ENCODE results near the gene RAP1GAP. TPM values are rescaled to one million over a fixed set of nuclear protein-coding genes. Genes with fewer than 3 reads are reported as not detected.

RAP1GAP gene
- total and polyA plus RNA-seq, 9 of the 15 experiments (the other 6 are each of a cell fraction or from before 2014, with no cell fraction given) = 0.29 to 30.2 (median 19.2) TPM

DNA sequence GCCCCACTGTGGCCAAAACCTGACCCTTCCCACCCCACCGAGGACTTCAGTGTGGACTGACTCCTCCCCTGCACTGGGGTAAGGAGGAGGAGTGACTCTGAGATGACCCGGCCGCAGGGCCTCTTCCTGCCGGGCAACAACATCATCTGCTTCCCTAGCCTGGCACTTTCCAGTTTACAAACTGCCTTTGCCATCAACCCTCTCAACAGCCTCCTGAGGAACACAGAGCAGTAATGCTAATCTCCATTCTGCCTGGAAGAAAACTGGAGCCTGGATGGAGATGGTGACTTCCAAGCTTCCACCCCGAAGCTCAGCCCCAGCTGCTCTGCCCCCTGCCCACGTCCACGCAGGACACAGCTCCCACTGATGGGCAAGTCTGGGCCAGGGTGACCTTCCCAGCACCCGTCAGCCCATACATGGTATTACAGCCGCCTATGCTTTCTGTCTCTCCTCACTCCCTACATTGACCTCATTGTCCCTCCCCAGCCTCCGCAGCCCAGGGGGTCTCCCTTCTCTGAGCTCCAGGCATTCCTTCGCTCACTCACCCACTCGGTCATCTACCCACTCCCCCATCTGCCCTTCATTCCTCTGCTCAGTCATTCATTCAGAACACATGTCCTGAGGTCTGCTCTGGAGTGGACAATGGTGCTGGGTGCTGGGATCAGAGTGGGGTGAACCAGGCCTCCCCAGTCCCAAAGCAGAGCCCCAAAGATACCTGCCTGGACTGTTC lies 34.2 kb downstream of the RAP1GAP start (continued):
- TF ChIP-seq, protein P1, sequence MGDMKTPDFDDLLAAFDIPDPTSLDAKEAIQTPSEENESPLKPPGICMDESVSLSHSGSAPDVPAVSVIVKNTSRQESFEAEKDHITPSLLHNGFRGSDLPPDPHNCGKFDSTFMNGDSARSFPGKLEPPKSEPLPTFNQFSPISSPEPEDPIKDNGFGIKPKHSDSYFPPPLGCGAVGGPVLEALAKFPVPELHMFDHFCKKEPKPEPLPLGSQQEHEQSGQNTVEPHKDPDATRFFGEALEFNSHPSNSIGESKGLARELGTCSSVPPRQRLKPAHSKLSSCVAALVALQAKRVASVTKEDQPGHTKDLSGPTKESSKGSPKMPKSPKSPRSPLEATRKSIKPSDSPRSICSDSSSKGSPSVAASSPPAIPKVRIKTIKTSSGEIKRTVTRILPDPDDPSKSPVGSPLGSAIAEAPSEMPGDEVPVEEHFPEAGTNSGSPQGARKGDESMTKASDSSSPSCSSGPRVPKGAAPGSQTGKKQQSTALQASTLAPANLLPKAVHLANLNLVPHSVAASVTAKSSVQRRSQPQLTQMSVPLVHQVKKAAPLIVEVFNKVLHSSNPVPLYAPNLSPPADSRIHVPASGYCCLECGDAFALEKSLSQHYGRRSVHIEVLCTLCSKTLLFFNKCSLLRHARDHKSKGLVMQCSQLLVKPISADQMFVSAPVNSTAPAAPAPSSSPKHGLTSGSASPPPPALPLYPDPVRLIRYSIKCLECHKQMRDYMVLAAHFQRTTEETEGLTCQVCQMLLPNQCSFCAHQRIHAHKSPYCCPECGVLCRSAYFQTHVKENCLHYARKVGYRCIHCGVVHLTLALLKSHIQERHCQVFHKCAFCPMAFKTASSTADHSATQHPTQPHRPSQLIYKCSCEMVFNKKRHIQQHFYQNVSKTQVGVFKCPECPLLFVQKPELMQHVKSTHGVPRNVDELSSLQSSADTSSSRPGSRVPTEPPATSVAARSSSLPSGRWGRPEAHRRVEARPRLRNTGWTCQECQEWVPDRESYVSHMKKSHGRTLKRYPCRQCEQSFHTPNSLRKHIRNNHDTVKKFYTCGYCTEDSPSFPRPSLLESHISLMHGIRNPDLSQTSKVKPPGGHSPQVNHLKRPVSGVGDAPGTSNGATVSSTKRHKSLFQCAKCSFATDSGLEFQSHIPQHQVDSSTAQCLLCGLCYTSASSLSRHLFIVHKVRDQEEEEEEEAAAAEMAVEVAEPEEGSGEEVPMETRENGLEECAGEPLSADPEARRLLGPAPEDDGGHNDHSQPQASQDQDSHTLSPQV (IDR thresholded peaks at IDR 0.05) = 0 out of 2 replicates have a peak, but pooled peaks have one; percentile 31
- no peak for TF ChIP-seq BDP1 (IDR thresholded peaks at IDR 0.05; ENCODE audit: insufficient read depth, insufficient read length)
- peak; percentile 18; the same call in 1 of the 2 replicates for TF ChIP-seq ZNF24 (IDR thresholded peaks at IDR 0.05)
- 0 out of 2 replicates have a peak, but pooled peaks have one; percentile 30 for TF ChIP-seq ZC3H4 (CRISPR knock-in tag; IDR thresholded peaks at IDR 0.05; ENCODE audit: borderline replicate concordance)

Data from K562 (cell line).